ENCODE data around the gene COPS4.

The COPS4 gene

DNA sequence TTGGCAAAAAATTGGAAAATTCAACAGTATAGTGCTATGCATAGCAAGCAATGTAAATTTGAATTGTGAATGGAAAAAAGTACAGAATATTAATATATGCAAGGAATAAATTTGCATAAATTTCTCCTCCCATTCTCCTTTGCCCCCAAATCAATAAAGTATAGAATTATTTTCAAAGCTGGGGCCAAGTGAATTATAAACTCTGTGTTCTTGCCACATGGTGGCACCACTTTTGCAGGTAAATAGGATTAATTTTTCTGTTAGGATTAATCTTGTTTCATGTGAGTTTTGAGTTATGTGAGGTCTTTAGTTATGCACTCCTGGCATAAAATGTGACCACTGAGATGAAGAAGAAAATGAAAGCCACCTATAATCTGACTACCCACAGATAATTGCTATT is 19.9 kb downstream of the COPS4 start:
- no peaks in the 10 kb centered on the region for H3K79me2 ChIP-seq (ENCODE audit: insufficient read depth, low read length)
- H3K4me1 ChIP-seq (ENCODE audit: insufficient read depth, low read length, poor library complexity, severe bottlenecking), result no peaks in the 10 kb centered on the region
- H3K9me2 ChIP-seq (replicated peaks; ENCODE audit: low read depth, low read length), result no peaks in the 10 kb centered on the region
- no peak overlapping the region for H2AFZ ChIP-seq (ENCODE audit: low read length)
- H3K27me3 ChIP-seq (ENCODE audit: insufficient read depth, low read length, poor library complexity, severe bottlenecking), result no peaks in the 10 kb centered on the region
- no peak overlapping the region for H3K4me2 ChIP-seq (ENCODE audit: low read depth, low read length, poor library complexity, severe bottlenecking)
- no peaks in the 10 kb centered on the region for H4K20me1 ChIP-seq (ENCODE audit: insufficient read depth, low read length, poor library complexity, severe bottlenecking)
- H3K36me3 ChIP-seq (ENCODE audit: insufficient read depth, low read length), result peaks cover 56% of the 10 kb centered on the region
- no peak overlapping the region for H3K4me3 ChIP-seq (ENCODE audit: low read length, poor library complexity, severe bottlenecking)
- no peaks in the 10 kb centered on the region for H3K9me3 ChIP-seq (ENCODE audit: insufficient read depth, low read depth, low read length)
- TF ChIP-seq, protein P1, sequence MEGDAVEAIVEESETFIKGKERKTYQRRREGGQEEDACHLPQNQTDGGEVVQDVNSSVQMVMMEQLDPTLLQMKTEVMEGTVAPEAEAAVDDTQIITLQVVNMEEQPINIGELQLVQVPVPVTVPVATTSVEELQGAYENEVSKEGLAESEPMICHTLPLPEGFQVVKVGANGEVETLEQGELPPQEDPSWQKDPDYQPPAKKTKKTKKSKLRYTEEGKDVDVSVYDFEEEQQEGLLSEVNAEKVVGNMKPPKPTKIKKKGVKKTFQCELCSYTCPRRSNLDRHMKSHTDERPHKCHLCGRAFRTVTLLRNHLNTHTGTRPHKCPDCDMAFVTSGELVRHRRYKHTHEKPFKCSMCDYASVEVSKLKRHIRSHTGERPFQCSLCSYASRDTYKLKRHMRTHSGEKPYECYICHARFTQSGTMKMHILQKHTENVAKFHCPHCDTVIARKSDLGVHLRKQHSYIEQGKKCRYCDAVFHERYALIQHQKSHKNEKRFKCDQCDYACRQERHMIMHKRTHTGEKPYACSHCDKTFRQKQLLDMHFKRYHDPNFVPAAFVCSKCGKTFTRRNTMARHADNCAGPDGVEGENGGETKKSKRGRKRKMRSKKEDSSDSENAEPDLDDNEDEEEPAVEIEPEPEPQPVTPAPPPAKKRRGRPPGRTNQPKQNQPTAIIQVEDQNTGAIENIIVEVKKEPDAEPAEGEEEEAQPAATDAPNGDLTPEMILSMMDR (conservative IDR thresholded peaks at IDR 0.05; ENCODE audit: low read length), result peak; percentile 65
- no peak for TF ChIP-seq EZH2phosphoT487 (IDR thresholded peaks at IDR 0.05; ENCODE audit: borderline replicate concordance)
- H3K9ac ChIP-seq (ENCODE audit: low read depth, low read length, poor library complexity, severe bottlenecking), result no peak overlapping the region
- H3F3A ChIP-seq (ENCODE audit: low read depth), result no peaks in the 10 kb centered on the region

DNA sequence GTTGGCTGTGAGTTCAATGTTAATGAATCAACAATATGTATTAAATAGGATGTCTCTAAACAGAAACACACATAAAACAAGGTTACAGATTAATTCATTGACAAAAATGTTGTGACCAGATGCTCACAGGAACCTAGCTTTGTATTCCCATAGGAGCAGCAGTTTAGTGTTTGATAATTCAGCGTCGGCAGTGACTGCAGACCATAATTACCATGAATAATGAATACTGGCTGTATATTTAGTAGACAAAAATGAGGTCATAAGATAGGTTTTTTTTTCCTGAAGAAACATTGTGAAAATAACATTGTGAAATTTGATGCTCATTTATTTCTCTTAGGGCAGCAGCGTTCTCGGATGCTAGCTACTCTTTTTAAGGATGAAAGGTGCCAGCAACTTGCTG is 27.8 kb downstream of the COPS4 start:
- Histone ChIP-seq H2AFZ (ENCODE audit: low read length) (no peak overlapping the region), H3K9me3 (ENCODE audit: insufficient read depth, low read depth, low read length) (no peaks in the 10 kb centered on the region), H4K20me1 (ENCODE audit: insufficient read depth, low read length, poor library complexity, severe bottlenecking) (no peaks in the 10 kb centered on the region), H3K79me2 (ENCODE audit: insufficient read depth, low read length) (no peaks in the 10 kb centered on the region), H3K36me3 (ENCODE audit: insufficient read depth, low read length) (peaks cover 66% of the 10 kb centered on the region), H3K4me2 (ENCODE audit: low read depth, low read length, poor library complexity, severe bottlenecking) (no peak overlapping the region), H3K27me3 (ENCODE audit: insufficient read depth, low read length, poor library complexity, severe bottlenecking) (no peaks in the 10 kb centered on the region), H3F3A (ENCODE audit: low read depth) (no peaks in the 10 kb centered on the region), H3K4me3 (ENCODE audit: low read length, poor library complexity, severe bottlenecking) (no peak overlapping the region), H3K4me1 (ENCODE audit: insufficient read depth, low read length, poor library complexity, severe bottlenecking) (no peaks in the 10 kb centered on the region), H3K9me2 (replicated peaks; ENCODE audit: low read depth, low read length) (no peaks in the 10 kb centered on the region), H3K9ac (ENCODE audit: low read depth, low read length, poor library complexity, severe bottlenecking) (no peak overlapping the region)
- no peak for TF ChIP-seq EZH2phosphoT487 (IDR thresholded peaks at IDR 0.05; ENCODE audit: borderline replicate concordance)
- TF ChIP-seq, protein P1 (conservative IDR thresholded peaks at IDR 0.05; ENCODE audit: low read length), result no peak

DNA sequence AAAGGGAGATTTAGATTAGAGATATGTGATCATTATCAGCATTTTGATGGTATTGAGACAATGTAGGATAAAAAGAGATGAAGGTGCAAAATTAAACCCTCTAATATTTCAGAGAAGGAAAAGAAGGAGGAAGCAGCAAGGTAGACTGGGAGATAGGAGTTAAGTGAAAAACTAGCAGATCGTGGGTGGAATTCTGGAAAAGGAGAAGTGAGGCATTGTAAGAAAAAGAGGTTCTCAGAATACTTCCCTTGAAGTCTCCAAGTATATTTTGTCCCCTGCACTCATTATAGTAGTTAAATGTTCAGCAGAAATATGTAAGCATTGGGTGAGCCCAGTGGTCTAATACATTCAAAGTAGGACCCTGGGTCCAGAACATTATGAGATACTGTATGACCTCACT is 30.3 kb downstream of the COPS4 start:
- Histone ChIP-seq H3K9me3 (ENCODE audit: insufficient read depth, low read depth, low read length) (no peaks in the 10 kb centered on the region), H3K79me2 (ENCODE audit: insufficient read depth, low read length) (no peaks in the 10 kb centered on the region), H3K4me1 (ENCODE audit: insufficient read depth, low read length, poor library complexity, severe bottlenecking) (no peaks in the 10 kb centered on the region), H3K9ac (ENCODE audit: low read depth, low read length, poor library complexity, severe bottlenecking) (no peak overlapping the region), H3K36me3 (ENCODE audit: insufficient read depth, low read length) (peaks cover 79% of the 10 kb centered on the region), H3K4me3 (ENCODE audit: low read length, poor library complexity, severe bottlenecking) (no peak overlapping the region), H3K9me2 (replicated peaks; ENCODE audit: low read depth, low read length) (no peaks in the 10 kb centered on the region), H3K4me2 (ENCODE audit: low read depth, low read length, poor library complexity, severe bottlenecking) (no peak overlapping the region), H4K20me1 (ENCODE audit: insufficient read depth, low read length, poor library complexity, severe bottlenecking) (no peaks in the 10 kb centered on the region), H3F3A (ENCODE audit: low read depth) (no peaks in the 10 kb centered on the region), H2AFZ (ENCODE audit: low read length) (no peak overlapping the region), H3K27me3 (ENCODE audit: insufficient read depth, low read length, poor library complexity, severe bottlenecking) (no peaks in the 10 kb centered on the region)
- TF ChIP-seq, protein P1 (conservative IDR thresholded peaks at IDR 0.05; ENCODE audit: low read length), result no peak
- no peak for TF ChIP-seq EZH2phosphoT487 (IDR thresholded peaks at IDR 0.05; ENCODE audit: borderline replicate concordance)

Measured in Loucy (cell line).